GM21528 (cell line): ENCODE data around the gene LGALS9C.
"Not testable (repeated sequence)": the region's sequence is repeated elsewhere in the genome, so short reads cannot be mapped to it uniquely, and the experiment has no call there.

ENCODE experiments used
- ATAC-seq: cut with Tn5 transposase; IDR thresholded peaks from one replicate; pipeline ENCODE4 v1.9.1; 2021; ENCODE audit warnings: mild to moderate bottlenecking, moderate library complexity; ENCODE audit not compliant: unreplicated experiment, low FRiP score

The LGALS9C gene

DNA sequence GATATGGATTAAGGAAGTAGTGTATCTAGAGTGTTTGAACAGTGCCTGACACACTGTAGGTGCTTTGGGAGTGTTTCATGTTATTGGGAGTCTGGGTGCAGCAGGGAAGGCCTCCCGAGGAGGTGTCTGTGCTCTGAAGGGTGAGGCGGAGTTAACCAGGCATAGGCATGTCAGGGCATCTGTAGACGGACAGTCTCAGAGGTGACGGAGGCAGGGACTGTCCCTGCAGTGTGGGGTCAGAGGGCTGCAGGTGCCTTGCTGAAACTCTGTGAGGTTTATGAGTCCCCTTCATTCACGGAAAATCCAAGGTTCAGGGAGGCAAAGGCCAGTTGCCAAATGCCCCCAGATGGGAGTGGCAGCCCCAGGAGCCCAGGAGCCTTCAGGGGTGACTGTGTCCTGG, 778 bp downstream of the LGALS9C start:
- not testable (repeated sequence) for ATAC-seq

- not testable (repeated sequence) for ATAC-seq
These were observed 1.8 kb downstream of the LGALS9C start for GRCh38 chr17:18478362-18478761.

- ATAC-seq = not testable (repeated sequence)
These were observed 2.5 kb downstream of the LGALS9C start for GRCh38 chr17:18478977-18479595.

DNA sequence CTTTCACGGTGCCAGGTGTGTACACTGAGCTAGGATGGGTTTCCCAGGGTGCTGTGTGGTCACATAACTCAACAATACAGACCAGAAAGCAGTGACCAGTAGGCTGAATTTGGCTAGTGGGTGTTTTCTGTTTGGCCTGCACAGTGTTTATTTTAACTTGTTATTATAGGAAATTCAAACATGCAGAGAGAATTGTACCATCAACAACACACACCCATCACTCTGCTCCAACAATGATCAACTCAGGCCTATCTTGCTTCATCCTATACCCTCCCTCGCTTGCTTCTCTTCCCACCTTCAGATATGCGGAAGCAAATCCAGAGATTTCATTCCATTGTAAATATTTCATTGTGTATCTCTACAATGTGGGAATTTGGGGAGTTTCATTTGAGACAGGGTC, 5.2 kb downstream of the LGALS9C start:
- not testable (repeated sequence) for ATAC-seq

DNA sequence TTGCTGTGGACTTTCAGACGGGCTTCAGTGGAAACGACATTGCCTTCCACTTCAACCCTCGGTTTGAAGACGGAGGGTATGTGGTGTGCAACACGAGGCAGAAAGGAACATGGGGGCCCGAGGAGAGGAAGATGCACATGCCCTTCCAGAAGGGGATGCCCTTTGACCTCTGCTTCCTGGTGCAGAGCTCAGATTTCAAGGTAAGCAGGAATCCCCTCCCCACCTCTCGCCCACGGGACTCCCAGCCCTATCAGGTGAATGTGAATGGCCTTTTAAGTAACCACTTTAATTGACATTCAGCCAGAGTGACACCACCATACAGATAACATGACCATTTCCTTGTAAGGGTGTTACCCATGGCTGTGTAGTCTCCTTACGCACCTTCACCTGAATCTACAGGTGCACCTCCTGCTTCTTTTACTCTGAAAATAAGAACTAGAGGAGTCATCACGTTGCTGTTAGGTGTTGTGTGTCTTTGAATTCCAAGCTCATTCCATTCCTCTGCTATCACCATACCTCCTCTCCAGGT, 9.4 kb downstream of the LGALS9C start:
- not testable (repeated sequence) for ATAC-seq

- not testable (repeated sequence) for ATAC-seq
These were observed 11.0 kb downstream of the LGALS9C start for GRCh38 chr17:18487633-18488032.

GRCh38 chr17:18488622-18489021, 12.0 kb downstream of the LGALS9C start:
- not testable (repeated sequence) for ATAC-seq

DNA sequence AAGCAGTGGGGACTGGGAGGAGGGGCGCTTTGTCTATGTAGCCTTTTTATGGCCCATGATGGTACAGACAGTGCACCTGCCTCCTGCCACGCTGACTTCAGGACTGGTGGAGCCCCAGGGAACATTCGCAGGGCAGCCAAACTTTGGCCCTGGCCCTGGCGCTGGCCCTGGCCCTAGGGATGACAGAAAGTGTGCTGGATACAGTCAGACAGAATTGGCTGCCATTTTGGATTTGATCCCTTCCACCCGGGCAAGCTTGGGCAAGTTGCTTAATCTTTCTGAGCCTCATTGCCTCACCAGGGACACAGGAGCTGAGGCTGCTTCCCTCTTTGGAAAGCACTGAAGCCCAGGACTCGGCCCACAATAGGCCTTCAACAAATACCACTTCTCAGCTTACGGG, 13.4 kb downstream of the LGALS9C start:
- ATAC-seq = not testable (repeated sequence)

GRCh38 chr17:18492712-18493480, 16.3 kb downstream of the LGALS9C start:
- not testable (repeated sequence) for ATAC-seq

DNA sequence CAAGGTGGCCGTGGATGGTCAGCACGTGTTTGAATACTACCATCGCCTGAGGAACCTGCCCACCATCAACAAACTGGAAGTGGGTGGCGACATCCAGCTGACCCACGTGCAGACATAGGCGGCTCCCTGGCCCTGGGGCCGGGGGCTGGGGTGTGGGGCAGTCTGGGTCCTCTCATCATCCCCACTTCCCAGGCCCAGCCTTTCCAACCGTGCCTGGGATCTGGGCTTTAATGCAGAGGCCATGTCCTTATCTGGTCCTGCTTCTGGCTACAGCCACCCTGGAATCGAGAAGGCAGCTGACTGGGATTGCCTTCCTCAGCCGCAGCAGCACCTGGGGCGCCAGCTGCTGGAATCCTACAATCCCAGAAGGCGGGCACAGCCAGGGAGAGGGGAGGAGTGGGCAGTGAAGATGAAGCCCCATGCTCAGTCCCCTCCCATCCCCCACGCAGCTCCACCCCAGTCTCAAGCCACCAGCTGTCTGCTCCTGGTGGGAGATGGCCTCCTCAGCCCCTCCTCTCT, 17.7 kb downstream of the LGALS9C start:
- ATAC-seq = not testable (repeated sequence)

DNA sequence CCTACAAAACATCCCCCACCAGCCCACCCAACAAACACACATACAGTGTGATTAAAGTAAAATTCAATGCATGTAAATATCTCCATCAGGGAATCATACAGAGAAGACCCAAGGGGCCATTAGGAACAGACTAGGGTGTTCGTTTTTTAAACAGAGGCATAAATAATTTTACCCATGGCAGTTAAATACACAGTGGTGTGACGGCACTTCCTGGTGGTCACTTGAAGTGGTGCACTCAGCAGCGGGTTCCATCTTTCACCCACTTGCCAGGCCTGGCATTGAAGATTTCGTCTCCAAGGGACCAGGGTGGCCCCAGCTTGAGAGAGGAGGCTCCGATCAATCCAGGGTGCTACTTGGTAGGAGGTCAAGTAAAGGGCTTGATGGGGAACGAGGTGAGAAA, 20.5 kb downstream of the LGALS9C start:
- ATAC-seq = not testable (repeated sequence)

- not testable (repeated sequence) for ATAC-seq
These were observed 22.5 kb downstream of the LGALS9C start for GRCh38 chr17:18499100-18499499.

- ATAC-seq = not testable (repeated sequence)
These were observed 23.2 kb downstream of the LGALS9C start for GRCh38 chr17:18499756-18500155.

DNA sequence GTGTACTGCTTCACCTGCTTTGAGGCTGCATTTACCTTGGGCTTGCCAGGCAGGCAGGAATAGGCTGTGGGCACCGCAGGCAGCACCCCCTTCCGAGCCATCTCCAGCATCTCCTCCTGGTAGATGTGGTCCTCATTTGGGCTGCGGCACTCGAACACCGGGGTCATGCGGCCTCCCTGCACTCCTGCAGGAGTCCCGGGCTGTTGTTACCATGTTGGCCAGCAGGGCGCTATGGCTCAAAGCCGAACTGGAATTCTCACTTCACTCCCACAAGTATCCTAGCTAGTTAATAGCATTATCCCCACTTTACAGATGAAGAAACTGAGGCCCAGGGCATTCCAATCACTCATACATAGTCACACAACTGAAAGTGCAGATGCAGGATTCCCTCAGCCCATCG, 23.7 kb downstream of the LGALS9C start:
- not testable (repeated sequence) for ATAC-seq

- not testable (repeated sequence) for ATAC-seq
These were observed 24.2 kb downstream of the LGALS9C start for GRCh38 chr17:18500816-18501215.

DNA sequence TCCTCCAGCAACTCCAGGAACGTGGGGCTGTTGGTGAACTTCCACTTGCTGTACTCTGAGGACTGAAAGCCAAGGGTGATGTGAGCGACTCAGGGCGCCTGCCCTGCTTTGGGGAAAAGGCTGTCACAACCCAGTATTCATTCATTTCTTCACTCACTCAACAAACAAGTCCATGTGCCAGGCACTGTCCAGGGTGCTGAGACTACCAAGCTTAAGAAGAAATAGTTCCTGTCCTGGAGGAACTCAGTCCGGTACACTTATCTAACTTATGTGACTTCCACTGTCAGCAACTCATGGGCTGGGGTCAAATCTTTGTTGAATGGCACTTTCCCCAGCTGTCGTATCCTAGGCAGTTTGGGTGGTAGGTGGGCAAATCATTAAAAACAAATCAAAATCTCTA, 26.6 kb downstream of the LGALS9C start:
- not testable (repeated sequence) for ATAC-seq

GRCh38 chr17:18507729-18508128, 31.1 kb downstream of the LGALS9C start:
- ATAC-seq = not testable (repeated sequence)

- not testable (repeated sequence) for ATAC-seq
These were observed 32.1 kb downstream of the LGALS9C start for GRCh38 chr17:18508667-18509066.

DNA sequence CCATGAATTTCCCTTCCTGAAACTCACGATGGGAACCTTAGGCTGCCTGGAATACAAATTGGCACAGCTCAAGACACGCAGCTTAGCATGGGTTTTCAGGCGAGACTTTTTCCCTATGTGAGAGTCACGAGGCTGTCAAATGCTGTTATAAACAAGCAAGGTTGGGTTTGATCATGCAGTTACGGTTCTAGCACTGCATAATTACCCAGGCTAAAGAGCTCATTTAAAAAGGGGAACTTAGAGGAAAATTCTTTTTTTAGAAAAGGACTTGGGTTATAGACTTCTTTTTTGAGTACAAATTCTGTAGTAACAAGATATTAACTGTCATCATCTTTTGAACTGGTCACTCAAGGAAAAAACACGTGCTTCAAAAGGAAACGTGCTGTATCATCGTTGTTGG, 44.5 kb downstream of the LGALS9C start:
- not testable (repeated sequence) for ATAC-seq

DNA sequence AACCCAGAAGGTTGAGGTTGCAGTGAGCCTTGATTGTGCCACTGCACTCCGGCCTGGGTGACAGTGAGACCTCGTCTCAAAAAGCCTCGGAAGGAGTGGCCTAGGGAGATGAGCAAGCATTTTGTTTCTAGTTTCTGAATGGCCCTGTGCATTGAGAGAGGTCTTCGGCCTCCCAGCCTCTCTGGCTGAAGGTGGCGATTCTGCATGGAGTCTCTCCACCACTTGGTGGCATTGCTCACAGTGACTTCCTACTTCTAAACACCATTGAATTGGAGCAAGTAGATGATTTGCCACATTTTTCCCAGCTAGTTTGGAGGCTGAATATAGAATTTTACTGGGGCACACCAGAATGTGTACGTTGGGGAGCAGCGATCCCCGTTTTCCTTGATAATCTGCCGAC, 48.4 kb downstream of the LGALS9C start:
- not testable (repeated sequence) for ATAC-seq

DNA sequence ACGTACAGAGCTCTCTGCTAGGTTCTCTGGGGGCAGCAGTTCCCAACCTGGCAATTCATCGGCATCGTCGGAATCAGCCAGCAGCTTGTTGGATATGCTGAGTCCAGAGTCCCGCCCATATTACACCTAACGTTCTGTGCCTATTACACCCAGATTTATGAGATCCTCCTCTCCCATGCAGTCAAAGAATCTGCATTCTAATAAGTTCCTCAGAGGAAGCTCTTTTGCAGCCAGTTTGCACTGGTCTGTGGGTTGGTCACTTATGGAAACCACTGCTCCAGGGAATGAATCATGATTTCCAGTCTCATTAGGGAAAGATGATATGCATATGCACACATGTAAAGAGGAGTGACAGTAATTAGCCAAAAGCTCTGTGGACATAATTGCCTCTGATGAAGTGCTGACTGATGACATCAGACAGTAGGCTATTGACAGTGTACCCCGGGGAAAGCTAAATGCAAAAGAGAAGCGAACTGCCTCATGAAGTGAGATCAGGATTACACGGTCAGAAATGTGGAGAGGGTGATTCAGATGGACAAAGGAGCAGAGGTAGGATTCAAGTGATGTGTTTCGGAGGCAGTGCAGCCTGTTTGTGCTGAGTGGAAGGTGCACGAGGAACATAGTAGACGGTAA, 49.7 kb downstream of the LGALS9C start:
- ATAC-seq = not testable (repeated sequence)
